ENCODE data around the gene TWIST2. TPM values are rescaled to one million over a fixed set of nuclear protein-coding genes. Genes with fewer than 3 reads are reported as not detected.

TWIST2 gene
- total and polyA plus RNA-seq, 9 of the 15 experiments (the other 6 are each of a cell fraction or from before 2014, with no cell fraction given) = not detected

DNA sequence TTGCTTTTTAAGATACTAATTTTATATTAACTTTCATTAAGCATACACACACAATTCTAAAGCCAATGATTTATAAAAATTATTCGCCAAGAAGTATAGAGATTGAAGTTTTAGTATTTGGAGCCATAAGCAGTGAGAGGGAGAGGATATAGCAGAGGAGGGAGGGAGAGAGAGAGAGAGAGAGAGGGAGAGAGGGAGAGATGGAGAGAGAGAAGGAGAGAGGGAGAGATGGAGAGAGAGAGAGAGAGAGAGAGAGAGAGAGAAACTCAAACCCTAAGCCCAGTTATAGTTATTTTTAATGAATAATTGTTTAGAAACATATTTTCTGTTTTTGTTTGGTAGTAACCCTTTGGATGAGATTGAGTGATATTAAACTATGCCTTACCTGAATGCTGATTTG lies 5.3 kb downstream of the TWIST2 start:
- ATAC-seq = no peak
- WGBS (ENCODE audit: insufficient coverage, low coverage, missing lambda C conversion rate) = 0% methylated on average over 1 of the region's 1 CpG
- Histone ChIP-seq H4K20me1 (replicated peaks; ENCODE audit: control insufficient read depth, insufficient read depth, low read length) (no peaks in the 10 kb centered on the region), H3K4me1 (replicated peaks in 1 of 2; ENCODE audit: control insufficient read depth in 2 of 2, insufficient read depth in 2 of 2, low read length in 2 of 2) (no peaks in the 10 kb centered on the region), H3K79me2 (ENCODE audit: control insufficient read depth, insufficient read depth, low read length) (no peaks in the 10 kb centered on the region), H3K4me2 (ENCODE audit: insufficient read depth, low read length) (no peak overlapping the region), H3K27me3 (ENCODE audit: control insufficient read depth in 2 of 2, insufficient read depth in 2 of 2, low read length in 2 of 2) (peaks cover 6 to 40% of the 10 kb centered on the region in 2 experiments; a peak in 4 of 5 replicates), H3K9me3 (replicated peaks; ENCODE audit: control insufficient read depth, insufficient read depth, low read depth, low read length) (no peaks in the 10 kb centered on the region), H3K36me3 (ENCODE audit: control insufficient read depth, insufficient read depth, low read length) (no peaks in the 10 kb centered on the region), H3K9ac (ENCODE audit: insufficient read depth in 1 of 2, low read depth in 2 of 2, low read length in 2 of 2) (no peak overlapping the region), H2AFZ (ENCODE audit: low read depth, low read length) (no peak overlapping the region), H3K9me1 (ENCODE audit: control insufficient read depth, insufficient read depth, low read length) (no peaks in the 10 kb centered on the region), H3K27ac (ENCODE audit: extremely low read depth, low read depth, low read length) (no peak overlapping the region), H3K4me3 (no peak overlapping the region)
- intact Hi-C loops (cut with micrococcal nuclease) (no loop called here), in situ Hi-C loops (cut with MboI) (no loop called here)
- no TSS peak for BruUV-seq (replicated peaks)
- POLR2A ChIA-PET = no interaction called here
- DNase-seq (ENCODE audit: extremely low read depth in 1 of 4, low spot score in 3 of 4) = no peak
- CTCF ChIA-PET (ENCODE audit: low intra/inter-chr PET ratio) = no interaction called here
- FAIRE-seq = no peak
- TF ChIP-seq RBM34 (IDR thresholded peaks at IDR 0.05; ENCODE audit: borderline replicate concordance, insufficient read depth, low read length) (no peak), MEIS2 (IDR thresholded peaks at IDR 0.05; ENCODE audit: partially characterized antibody) (no peak), PCBP2 (IDR thresholded peaks at IDR 0.05; ENCODE audit: low read depth, low read length, poor library complexity, severe bottlenecking) (no peak)

DNA sequence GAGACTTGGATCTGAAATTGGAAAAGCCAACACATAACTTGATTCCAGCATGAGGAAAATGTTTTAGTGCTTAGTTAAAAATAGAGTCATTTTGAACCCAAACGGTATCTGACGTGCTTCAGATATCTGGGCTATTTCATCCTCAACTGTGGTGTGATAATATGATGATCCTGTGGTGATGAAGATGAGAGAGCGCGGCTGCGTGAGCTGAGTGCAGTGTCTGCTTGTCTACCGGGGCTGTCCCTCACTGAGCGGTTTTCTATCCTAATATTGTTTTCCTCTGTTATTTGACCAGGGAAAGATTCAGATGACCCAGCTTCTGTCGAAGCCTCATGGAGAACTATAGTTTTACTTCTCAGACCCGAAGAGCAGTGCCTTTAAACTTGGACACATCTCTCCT lies 5.8 kb downstream of the TWIST2 start:
- H3K4me2 ChIP-seq (ENCODE audit: insufficient read depth, low read length) = no peak overlapping the region
- no peaks in the 10 kb centered on the region for H4K20me1 ChIP-seq (replicated peaks; ENCODE audit: control insufficient read depth, insufficient read depth, low read length)
- BruUV-seq (replicated peaks) = no TSS peak
- H3K9me1 ChIP-seq (ENCODE audit: control insufficient read depth, insufficient read depth, low read length) = no peaks in the 10 kb centered on the region
- no peaks in the 10 kb centered on the region for H3K36me3 ChIP-seq (ENCODE audit: control insufficient read depth, insufficient read depth, low read length)
- no peaks in the 10 kb centered on the region for H3K79me2 ChIP-seq (ENCODE audit: control insufficient read depth, insufficient read depth, low read length)
- ChIA-PET CTCF (ENCODE audit: low intra/inter-chr PET ratio) (no interaction called here), POLR2A (no interaction called here)
- no peak overlapping the region for H3K4me3 ChIP-seq
- H2AFZ ChIP-seq (ENCODE audit: low read depth, low read length) = no peak overlapping the region
- H3K9ac ChIP-seq (ENCODE audit: insufficient read depth in 1 of 2, low read depth in 2 of 2, low read length in 2 of 2) = no peak overlapping the region
- no peak for ATAC-seq
- no peak for FAIRE-seq
- WGBS (ENCODE audit: insufficient coverage, low coverage, missing lambda C conversion rate) = 0% methylated on average over 8 of the region's 9 CpGs
- TF ChIP-seq TCFL5 (CRISPR knock-in tag; conservative IDR thresholded peaks at IDR 0.05) (no peak), IRF2 (CRISPR knock-in tag; IDR thresholded peaks at IDR 0.05) (no peak), CBX5 (IDR thresholded peaks at IDR 0.05; ENCODE audit: borderline replicate concordance, low read depth) (no peak), NBN (IDR thresholded peaks at IDR 0.05; ENCODE audit: low read depth) (no peak), FOXA1 (IDR thresholded peaks at IDR 0.05; ENCODE audit: borderline replicate concordance) (no peak), SRSF1 (IDR thresholded peaks at IDR 0.05; ENCODE audit: low read depth, low read length) (no peak)
- TF ChIP-seq, protein P1, sequence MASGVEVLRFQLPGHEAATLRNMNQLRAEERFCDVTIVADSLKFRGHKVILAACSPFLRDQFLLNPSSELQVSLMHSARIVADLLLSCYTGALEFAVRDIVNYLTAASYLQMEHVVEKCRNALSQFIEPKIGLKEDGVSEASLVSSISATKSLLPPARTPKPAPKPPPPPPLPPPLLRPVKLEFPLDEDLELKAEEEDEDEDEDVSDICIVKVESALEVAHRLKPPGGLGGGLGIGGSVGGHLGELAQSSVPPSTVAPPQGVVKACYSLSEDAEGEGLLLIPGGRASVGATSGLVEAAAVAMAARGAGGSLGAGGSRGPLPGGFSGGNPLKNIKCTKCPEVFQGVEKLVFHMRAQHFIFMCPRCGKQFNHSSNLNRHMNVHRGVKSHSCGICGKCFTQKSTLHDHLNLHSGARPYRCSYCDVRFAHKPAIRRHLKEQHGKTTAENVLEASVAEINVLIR (CRISPR knock-in tag; IDR thresholded peaks at IDR 0.05) = no peak
- DNase-seq (ENCODE audit: extremely low read depth in 1 of 4, low spot score in 3 of 4) = no peak
- no peaks in the 10 kb centered on the region for H3K9me3 ChIP-seq (replicated peaks; ENCODE audit: control insufficient read depth, insufficient read depth, low read depth, low read length)
- H3K27me3 ChIP-seq (ENCODE audit: control insufficient read depth in 2 of 2, insufficient read depth in 2 of 2, low read length in 2 of 2) = peaks cover 6 to 37% of the 10 kb centered on the region in 2 experiments; a peak in 4 of 5 replicates
- no peaks in the 10 kb centered on the region for H3K4me1 ChIP-seq (replicated peaks in 1 of 2; ENCODE audit: control insufficient read depth in 2 of 2, insufficient read depth in 2 of 2, low read length in 2 of 2)
- no peak overlapping the region for H3K27ac ChIP-seq (ENCODE audit: extremely low read depth, low read depth, low read length)
- in situ Hi-C loops (cut with MboI) (no loop called here), intact Hi-C loops (cut with micrococcal nuclease) (no loop called here)

Measured in K562 (cell line).